ENCODE data around the gene GPR15.

GRCh38 chr3:98540346-98540745 is 8.6 kb downstream of the GPR15 start:
- no peak for TF ChIP-seq CTCF (IDR thresholded peaks at IDR 0.05; ENCODE audit: insufficient read depth, low read length)
- TF ChIP-seq SPI1 (IDR thresholded peaks at IDR 0.05; ENCODE audit: borderline replicate concordance, low read depth), result no peak

All from HL-60 (cell line).